SU-DHL-6 (cell line): Measurements from ENCODE around the gene CRYGD.

ENCODE experiments used
- H2AFZ ChIP-seq: fragments of 200-600 bp; sonication (generic); 2 replicates; pipeline ENCODE4 v1.6.1; 2014; ENCODE audit warnings: low read depth, mild to moderate bottlenecking, moderate library complexity, mixed read lengths, antibody characterized with exemption, low read length; ENCODE audit not compliant: severe bottlenecking
- H3F3A ChIP-seq: fragments of 200-600 bp; shearing (Covaris generic); 2 replicates; pipeline ENCODE4 v1.6.0; 2016; ENCODE audit warnings: antibody characterized with exemption, mild to moderate bottlenecking; ENCODE audit not compliant: insufficient read depth
- H3K27ac ChIP-seq: fragments of 200-600 bp; sonication (generic); 2 replicates; pipeline ENCODE4 v1.5.1; 2016; ENCODE audit warnings: low read depth, mild to moderate bottlenecking, low read length, moderate library complexity, mixed read lengths
- H3K27me3 ChIP-seq: fragments of 200-600 bp; sonication (generic), shearing (Covaris generic); 2 replicates; pipeline ENCODE4 v1.6.0; 2014; ENCODE audit warnings: mild to moderate bottlenecking, low read length
- H3K36me3 ChIP-seq: fragments of 200-600 bp; sonication (generic); 2 replicates; pipeline ENCODE4 v1.6.1; 2014; ENCODE audit warnings: mild to moderate bottlenecking, low read length, mixed read lengths
- H3K4me2 ChIP-seq: fragments of 300-600, 200-600 bp; shearing (Covaris generic), sonication (generic); 2 replicates; pipeline ENCODE4 v1.6.0; 2014; ENCODE audit warnings: low read length, low read depth, mild to moderate bottlenecking; ENCODE audit not compliant: poor library complexity, severe bottlenecking
- H3K4me3 ChIP-seq: fragments of 200-600 bp; sonication (generic); 2 replicates; pipeline ENCODE4 v1.5.1; 2014; ENCODE audit warnings: antibody characterized with exemption, low read length, mild to moderate bottlenecking, mixed read lengths; ENCODE audit not compliant: insufficient read depth, poor library complexity, severe bottlenecking
- H3K79me2 ChIP-seq: fragments of 200-600 bp; sonication (generic); 2 replicates; pipeline ENCODE4 v1.6.1; 2014; ENCODE audit warnings: mild to moderate bottlenecking, low read length, moderate library complexity; ENCODE audit not compliant: insufficient read depth
- H3K9ac ChIP-seq: fragments of 200-600 bp; sonication (generic); 2 replicates; pipeline ENCODE4 v1.7.0; 2014; ENCODE audit warnings: mild to moderate bottlenecking, low read length
- H3K9me2 ChIP-seq: fragments of 200-600 bp; sonication (generic); replicated peaks from 2 replicates; pipeline ENCODE4 v1.6.1; 2014; ENCODE audit warnings: low read length; ENCODE audit not compliant: insufficient read depth
- H3K9me3 ChIP-seq: fragments of 200-600 bp; sonication (generic); 2 replicates; pipeline ENCODE4 v1.6.1; 2014; ENCODE audit warnings: low read length, mixed read lengths; ENCODE audit not compliant: insufficient read depth
- H4K20me1 ChIP-seq: fragments of 200-600 bp; sonication (generic); 2 replicates; pipeline ENCODE4 v1.6.1; 2014; ENCODE audit warnings: low read depth, mild to moderate bottlenecking, antibody characterized with exemption, low read length, moderate library complexity, mixed read lengths
- EZH2phosphoT487 ChIP-seq: fragments of 200-600 bp; sonication (generic), shearing (Covaris generic); conservative IDR thresholded peaks from 2 replicates; pipeline ENCODE4 v1.6.1; 2018; ENCODE audit warnings: mild to moderate bottlenecking, antibody characterized with exemption, low read length, moderate library complexity, mixed read lengths
- TF ChIP-seq, protein P1 (sequence below): fragments of 200-600 bp; sonication (generic); IDR thresholded peaks from one replicate; pipeline ENCODE4 v1.5.1; 2017; ENCODE audit warnings: antibody characterized with exemption, mild to moderate bottlenecking, low read length, moderate library complexity; ENCODE audit not compliant: insufficient read depth, poor library complexity, severe bottlenecking

CRYGD gene

DNA sequence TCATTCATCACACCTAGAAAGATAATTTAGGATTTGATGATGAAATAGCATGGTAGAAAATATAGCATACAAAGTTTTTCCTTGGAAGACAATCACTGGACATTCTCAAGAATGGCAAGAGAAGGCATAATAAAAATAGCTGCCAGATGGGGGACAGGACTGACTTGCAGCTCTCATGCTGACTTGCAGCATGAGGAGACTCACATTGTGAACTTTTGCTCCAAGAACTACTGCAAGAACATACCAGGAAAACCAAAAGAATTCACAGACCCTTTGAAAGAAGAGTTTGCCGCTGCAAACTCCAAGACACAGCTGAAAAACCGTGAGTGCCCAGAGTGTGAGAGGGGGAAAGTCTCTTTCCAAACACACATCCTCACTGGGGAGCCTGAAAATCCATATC is 47.0 kb downstream of the CRYGD start:
- TF ChIP-seq EZH2phosphoT487 = no peak
- TF ChIP-seq, protein P1, sequence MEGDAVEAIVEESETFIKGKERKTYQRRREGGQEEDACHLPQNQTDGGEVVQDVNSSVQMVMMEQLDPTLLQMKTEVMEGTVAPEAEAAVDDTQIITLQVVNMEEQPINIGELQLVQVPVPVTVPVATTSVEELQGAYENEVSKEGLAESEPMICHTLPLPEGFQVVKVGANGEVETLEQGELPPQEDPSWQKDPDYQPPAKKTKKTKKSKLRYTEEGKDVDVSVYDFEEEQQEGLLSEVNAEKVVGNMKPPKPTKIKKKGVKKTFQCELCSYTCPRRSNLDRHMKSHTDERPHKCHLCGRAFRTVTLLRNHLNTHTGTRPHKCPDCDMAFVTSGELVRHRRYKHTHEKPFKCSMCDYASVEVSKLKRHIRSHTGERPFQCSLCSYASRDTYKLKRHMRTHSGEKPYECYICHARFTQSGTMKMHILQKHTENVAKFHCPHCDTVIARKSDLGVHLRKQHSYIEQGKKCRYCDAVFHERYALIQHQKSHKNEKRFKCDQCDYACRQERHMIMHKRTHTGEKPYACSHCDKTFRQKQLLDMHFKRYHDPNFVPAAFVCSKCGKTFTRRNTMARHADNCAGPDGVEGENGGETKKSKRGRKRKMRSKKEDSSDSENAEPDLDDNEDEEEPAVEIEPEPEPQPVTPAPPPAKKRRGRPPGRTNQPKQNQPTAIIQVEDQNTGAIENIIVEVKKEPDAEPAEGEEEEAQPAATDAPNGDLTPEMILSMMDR = no peak
- Histone ChIP-seq H4K20me1 (no peaks in the 10 kb centered on the region), H3K4me3 (no peak overlapping the region), H3K9me3 (no peaks in the 10 kb centered on the region), H3K4me2 (no peak overlapping the region), H3F3A (no peaks in the 10 kb centered on the region), H3K9ac (no peak overlapping the region), H3K9me2 (no peaks in the 10 kb centered on the region), H3K27me3 (no peaks in the 10 kb centered on the region), H3K36me3 (no peaks in the 10 kb centered on the region), H3K79me2 (no peaks in the 10 kb centered on the region), H3K27ac (no peak overlapping the region), H2AFZ (no peak overlapping the region)

GRCh38 chr2:208074610-208075356 is 49.5 kb downstream of the CRYGD start:
- Histone ChIP-seq H4K20me1 (no peaks in the 10 kb centered on the region), H3K9me3 (no peaks in the 10 kb centered on the region), H3F3A (no peaks in the 10 kb centered on the region), H3K36me3 (no peaks in the 10 kb centered on the region), H3K79me2 (no peaks in the 10 kb centered on the region), H2AFZ (no peak overlapping the region), H3K9ac (no peak overlapping the region), H3K9me2 (no peaks in the 10 kb centered on the region), H3K4me3 (no peak overlapping the region), H3K27me3 (no peaks in the 10 kb centered on the region), H3K27ac (no peak overlapping the region), H3K4me2 (no peak overlapping the region)
- TF ChIP-seq EZH2phosphoT487 = no peak
- TF ChIP-seq, protein P1 = no peak

DNA sequence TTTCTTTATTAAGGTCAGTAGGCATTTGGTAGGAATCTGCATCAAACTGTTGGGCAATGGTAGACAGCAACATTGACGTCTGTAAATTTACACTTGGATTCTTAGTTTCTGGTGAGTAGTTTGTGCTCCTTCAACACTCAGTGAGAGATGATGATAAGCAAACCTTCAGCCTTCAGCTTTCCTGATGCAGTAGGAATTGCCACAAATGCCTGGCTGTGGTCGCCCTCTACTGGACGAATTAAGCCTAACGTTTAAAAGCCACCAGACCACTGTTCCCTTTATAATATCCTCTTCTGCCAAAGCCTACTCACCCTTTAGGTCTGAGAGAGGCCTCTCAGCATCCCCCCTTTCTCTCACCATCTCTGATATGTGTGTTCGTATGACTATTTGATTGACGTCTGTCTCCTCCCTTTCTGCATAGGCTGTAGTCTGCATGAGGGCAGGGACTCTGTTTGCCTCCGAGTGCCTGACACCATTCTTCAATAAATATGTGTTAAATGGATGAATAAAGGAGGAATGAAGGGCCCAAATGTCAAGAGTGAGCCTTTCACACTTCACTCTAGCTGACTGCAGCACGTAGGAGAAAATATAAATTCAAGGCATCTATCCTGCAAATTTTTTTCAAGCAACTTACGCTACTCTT is 52.0 kb downstream of the CRYGD start:
- TF ChIP-seq EZH2phosphoT487 = no peak
- TF ChIP-seq, protein P1 = peak; percentile 51
- no peaks in the 10 kb centered on the region for H3F3A ChIP-seq
- no peaks in the 10 kb centered on the region for H4K20me1 ChIP-seq
- H3K9ac ChIP-seq = no peak overlapping the region
- no peaks in the 10 kb centered on the region for H3K36me3 ChIP-seq
- no peaks in the 10 kb centered on the region for H3K79me2 ChIP-seq
- no peaks in the 10 kb centered on the region for H3K9me2 ChIP-seq
- H3K9me3 ChIP-seq = no peaks in the 10 kb centered on the region
- H2AFZ ChIP-seq = no peak overlapping the region
- H3K27ac ChIP-seq = no peak overlapping the region
- H3K4me2 ChIP-seq = no peak overlapping the region
- H3K4me3 ChIP-seq = no peak overlapping the region
- no peaks in the 10 kb centered on the region for H3K27me3 ChIP-seq
